Daoy (cell line): Measurements from ENCODE around the gene ETV5. TPM values are rescaled to one million over a fixed set of nuclear protein-coding genes. Genes with fewer than 3 reads are reported as not detected.

Experiments
- DNase-seq: peaks from one replicate; pipeline ENCODE4 v3.0.0-alpha.2; 2015; ENCODE audit warnings: low read depth
- total RNA-seq: library from RNA; depleted of rRNA; stranded (reverse); fragments of >200 nt; shearing (Covaris generic); gene quantifications from 2 replicates; pipeline ENCODE4 v1.2.3, GENCODE V29; 2014

The ETV5 gene
- total RNA-seq, 1 experiment from 2014 or later: 53.0 TPM

- no peak for DNase-seq
These were observed 13.3 kb downstream of the ETV5 start for GRCh38 chr3:186095561-186096081.

GRCh38 chr3:186094696-186095425 lies 14.0 kb downstream of the ETV5 start:
- no peak for DNase-seq

- no peak for DNase-seq
These were observed 14.6 kb downstream of the ETV5 start for GRCh38 chr3:186094271-186094670.

- no peak for DNase-seq
These were observed 15.5 kb downstream of the ETV5 start for GRCh38 chr3:186093271-186093900.

DNA sequence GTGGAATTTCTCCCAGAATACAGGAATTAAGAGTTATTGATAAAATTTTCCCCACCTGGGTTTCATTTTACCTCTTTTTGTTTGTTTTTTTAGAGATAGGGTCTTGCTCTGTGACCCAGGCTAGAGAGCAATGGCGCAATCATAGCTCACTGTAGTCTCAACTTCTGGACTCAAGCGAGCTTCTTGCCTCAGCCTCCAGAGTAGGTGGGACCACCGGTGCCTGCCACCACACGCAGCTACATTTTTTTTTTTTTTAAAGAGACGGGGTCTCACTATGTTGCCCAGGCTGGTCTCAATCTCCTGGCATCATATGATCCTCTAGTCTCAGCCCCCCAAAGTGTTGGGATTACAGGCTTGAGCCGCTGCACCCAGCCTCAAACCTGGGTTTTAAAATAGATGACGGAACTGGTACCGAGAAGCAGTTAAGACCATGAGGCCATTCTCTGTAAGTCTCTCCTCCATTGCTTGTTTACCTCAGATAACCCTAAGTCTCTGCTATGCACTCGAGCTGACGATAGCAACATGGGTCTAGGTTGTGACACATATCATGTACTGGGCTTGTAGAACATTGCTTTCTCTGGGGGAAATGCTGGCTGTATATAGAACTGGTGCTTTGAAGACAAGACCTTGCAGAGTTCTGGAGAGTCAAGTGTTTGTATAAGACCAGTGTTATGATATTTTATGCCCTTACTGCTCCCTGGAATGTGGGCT lies 16.4 kb downstream of the ETV5 start:
- DNase-seq: no peak

DNA sequence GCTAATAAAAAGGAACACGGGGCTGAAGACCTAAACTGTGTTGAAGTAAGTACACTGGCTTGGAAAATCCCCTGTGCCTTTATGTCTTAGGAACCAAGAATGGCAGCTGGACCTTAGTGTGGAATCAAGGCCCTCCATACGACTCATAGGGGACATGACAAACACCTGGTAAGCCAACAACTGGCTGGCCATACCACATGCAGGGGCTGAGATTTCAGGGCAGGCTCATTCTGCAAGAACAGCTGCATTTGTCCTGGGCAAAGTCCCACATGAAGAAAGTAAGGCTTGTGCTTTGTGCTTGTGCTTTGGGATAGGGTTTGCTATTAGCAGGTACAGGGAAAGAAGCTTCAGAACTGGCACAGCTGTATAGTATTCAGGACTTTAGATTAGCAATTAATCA lies 18.0 kb downstream of the ETV5 start:
- no peak for DNase-seq

DNA sequence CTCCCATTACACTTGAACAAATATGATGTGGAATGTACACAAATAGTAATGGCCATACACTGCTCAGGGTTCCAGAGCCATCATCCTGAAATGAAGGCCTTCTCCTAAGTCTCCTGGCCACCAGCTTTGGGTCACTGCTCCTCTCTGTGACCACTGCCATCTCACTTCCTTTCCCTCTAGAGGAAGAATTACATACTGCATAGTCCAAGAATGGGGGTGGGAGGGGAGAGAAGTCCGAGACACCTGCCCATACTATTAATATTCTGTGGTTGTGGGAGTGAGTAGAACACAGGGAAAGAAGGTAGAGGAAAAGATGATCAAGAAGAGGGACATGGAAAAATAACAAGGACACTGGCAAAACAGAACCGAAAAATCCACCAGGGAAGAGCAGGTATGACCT lies 20.6 kb downstream of the ETV5 start:
- DNase-seq: no peak

DNA sequence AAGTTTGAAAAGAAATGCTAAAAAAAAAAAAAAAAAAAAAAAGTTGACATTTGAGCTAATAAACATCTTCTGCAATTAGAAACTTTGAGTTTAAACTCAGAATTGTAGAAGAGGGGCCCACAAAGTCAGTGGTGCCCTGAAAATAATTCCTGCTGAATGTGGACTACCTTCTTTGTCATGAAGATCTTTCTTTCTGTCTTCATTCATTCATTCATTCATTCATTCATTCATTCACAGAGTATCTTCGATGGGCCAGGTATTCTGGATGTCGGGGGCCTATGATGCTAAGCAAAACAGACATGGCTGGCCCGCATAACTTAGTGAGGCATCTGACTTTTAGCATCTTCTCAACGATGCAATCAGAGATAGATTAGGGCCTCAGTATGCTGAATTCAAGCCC lies 24.6 kb downstream of the ETV5 start:
- no peak for DNase-seq

DNA sequence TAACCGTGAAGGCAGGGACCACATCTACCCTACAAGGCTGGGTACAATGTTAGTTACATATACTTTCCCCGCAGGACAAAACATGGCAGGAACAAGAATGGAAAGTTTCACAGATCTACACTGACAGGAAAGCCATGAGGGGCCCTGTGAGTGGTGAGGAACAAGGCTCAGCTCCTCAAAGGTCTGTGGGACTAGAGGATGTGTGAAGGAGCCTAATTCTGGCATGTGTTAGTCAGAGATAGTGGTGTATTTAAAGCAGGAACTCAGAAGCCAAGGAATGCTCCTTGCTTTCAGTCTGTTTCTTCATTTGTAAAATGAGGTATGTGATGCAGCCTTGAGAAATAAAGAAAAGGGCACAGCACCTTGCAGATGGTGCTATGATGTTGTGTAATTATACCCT lies 25.1 kb downstream of the ETV5 start:
- DNase-seq: no peak

- DNase-seq: no peak
These were observed 26.7 kb downstream of the ETV5 start for GRCh38 chr3:186082150-186082549.

GRCh38 chr3:186081678-186082077 lies 27.2 kb downstream of the ETV5 start:
- DNase-seq: no peak

DNA sequence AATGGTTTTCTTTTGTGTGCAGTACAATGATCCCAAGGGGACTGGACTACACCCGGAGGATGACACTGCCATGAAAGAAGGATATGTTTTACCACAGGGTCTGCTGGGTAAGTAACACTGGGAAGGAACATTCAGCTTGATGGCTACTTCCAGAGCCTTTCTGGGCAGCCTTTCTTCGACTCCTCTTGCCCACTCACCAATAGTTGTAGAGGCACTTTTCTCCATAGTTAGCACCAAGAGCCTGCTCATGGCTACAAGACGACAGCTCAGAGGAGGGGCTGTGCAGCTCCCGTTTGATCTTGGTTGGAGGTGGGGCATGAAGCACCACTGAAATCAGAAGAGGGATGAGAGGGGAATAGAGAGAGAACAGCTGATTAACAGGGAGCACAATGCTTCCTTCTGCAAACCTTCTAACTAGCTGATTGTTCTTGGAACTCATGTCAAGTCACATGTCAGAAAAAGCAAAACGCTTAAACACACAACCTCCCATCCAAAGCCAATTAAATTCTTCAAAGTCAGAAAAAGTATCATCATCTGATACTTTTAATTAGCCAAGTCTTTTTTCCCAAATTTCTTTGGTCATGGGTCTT lies 27.9 kb downstream of the ETV5 start:
- DNase-seq: no peak

DNA sequence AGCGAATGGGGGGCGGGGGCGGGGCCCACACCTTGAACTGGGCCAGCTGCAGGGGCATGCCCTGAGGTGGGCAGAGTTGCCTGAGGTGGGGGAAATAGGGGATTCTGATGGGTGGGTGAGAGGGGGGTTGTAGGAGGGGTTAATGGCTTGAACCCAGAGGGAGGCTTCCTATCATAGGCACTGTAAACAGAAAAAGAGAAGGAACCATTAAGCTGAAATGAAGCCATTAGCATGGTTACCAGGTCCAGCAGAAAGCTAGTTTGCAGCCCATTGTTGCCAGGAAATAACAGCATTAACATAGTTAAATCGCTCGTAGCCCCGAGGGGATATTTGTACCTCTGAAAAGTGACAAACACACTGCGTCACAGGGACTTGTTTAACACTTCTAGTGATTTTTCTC lies 29.0 kb downstream of the ETV5 start:
- no peak for DNase-seq

- no peak for DNase-seq
These were observed 31.4 kb downstream of the ETV5 start for GRCh38 chr3:186077466-186077865.

DNA sequence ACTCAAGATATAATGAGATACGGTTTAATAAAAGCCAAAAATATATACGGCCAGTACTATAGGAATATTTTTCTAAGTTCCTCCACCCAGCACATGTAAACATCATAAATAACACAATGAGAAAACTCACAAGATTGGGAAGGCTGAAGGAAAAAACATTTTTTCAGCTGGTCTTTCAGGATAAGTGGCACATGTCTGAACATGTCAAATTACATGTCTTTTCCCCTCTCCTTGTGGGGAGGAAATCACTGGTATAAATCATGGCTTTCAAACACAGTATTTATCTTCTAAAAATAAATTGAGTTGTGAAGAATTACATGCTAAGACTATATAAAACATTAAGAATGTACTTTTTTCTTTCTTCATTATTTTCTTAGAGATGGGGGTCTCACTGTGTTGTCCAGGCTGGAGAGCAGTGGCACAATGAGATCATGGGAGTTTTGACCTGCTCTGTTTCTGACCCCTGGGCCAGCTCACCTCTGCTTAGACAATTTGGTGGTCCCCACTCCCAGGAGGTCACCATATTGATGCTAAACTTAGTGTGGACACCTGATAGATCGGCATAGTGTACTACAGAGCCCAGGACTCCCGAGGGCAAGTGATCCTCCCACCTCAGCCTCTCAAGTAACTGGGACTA lies 32.8 kb downstream of the ETV5 start:
- DNase-seq: no peak

DNA sequence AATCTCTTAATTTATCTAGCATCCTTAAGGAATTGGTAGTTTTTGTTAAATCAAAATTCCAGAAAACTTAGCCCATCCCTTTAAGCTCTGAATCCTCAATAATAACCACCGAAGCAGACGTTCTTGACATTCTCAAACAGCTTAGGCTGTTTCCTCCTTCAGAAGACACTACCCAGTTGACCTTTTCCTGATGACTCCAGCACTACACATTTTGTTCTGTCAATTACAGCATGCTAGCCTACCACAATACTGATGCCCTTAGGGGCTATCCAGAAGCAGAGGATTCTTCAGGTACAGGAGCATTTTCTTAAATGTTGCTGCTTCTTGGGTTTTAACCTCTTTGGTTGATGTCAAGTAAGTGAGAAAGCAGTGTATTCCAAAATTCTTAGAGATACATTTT lies 33.4 kb downstream of the ETV5 start:
- no peak for DNase-seq

DNA sequence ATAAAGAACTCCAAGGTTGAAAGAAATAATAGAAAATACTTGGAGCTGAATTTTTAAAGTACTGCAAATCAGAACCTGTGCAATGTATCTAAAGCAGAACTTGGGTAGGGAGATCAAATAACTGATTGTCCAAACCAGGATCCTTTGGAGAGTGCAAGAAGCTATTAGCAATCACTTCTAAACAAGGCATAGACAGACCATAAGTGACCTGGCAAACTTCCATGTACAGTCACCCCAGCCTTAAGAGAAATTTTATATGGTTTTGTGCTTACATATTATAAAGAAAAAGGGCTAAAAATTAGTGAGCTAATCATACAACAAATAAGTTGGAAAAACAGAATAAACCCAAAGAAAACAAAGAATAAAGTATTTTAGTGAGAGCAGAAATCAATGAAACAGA lies 35.2 kb downstream of the ETV5 start:
- DNase-seq: no peak

DNA sequence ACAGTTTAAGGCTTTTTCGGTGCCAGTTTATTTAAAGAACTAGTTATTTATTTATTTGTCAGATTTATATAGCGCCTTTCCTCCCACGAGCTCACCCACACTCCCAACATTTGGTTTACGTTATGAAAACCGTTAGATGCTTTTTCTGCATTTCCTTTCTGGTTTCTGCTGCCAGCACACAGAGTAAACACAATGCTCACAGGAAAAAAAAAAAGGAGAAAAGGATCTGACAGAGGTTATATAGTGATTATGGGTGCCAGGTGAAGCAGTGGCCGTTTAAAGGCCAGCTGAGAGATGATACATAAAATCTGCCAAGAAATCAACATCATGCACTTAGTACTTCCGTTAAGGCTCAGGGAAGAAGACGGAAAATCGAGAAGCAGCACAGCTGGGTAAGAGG lies 37.9 kb downstream of the ETV5 start:
- DNase-seq: no peak

GRCh38 chr3:186070550-186070949 lies 38.3 kb downstream of the ETV5 start:
- no peak for DNase-seq

DNA sequence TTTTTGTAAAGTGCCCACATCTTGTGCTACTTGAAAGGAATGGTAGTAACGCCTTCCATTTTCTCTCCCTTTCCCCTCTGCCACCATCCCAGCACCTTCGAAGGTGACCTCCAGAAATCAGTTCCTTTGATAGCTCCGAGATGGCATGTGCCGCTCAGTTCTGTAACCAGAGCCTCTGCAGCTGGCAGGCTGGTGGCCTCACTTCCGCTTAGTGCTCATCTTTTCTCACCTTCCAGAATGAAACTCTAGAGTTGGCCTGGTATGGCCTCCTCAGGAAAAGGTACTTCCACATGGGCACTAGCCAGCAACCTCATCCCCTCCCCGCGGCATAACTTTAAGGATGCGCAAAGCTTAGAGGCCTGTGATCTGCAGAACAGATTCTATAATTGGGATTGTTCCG lies 38.8 kb downstream of the ETV5 start:
- DNase-seq: no peak

- no peak for DNase-seq
These were observed 39.7 kb downstream of the ETV5 start for GRCh38 chr3:186069199-186069598.

DNA sequence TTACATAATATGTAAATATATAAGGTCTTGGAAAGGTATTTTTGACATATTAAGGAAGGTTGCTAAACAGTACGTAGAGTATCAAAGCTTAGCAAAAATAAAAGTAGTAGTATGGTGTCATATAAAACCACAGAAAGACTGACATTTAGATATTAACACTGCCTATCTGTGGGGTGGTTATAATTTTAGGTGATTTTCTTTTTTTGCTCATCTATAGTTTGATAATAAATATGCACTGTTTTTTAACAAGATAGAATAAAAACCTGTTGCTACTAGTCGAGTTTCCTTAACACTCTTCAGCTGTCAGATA lies 40.7 kb downstream of the ETV5 start:
- no peak for DNase-seq
